Activated naive CD8-positive, alpha-beta T cell treated with anti-CD3 and anti-CD28 coated beads, Interleukin-2, amount 50 U/mL, for 16 hours (primary cell): ENCODE data around the gene FASTK.
A peak's percentile ranks its signal among the peaks of the same experiment; 100 is the strongest.

Experiments
- DNase-seq: peaks from one replicate; pipeline ENCODE4 v3.0.0-alpha.2; 2020; ENCODE audit warnings: low read depth, low spot score

FASTK gene, protein sequence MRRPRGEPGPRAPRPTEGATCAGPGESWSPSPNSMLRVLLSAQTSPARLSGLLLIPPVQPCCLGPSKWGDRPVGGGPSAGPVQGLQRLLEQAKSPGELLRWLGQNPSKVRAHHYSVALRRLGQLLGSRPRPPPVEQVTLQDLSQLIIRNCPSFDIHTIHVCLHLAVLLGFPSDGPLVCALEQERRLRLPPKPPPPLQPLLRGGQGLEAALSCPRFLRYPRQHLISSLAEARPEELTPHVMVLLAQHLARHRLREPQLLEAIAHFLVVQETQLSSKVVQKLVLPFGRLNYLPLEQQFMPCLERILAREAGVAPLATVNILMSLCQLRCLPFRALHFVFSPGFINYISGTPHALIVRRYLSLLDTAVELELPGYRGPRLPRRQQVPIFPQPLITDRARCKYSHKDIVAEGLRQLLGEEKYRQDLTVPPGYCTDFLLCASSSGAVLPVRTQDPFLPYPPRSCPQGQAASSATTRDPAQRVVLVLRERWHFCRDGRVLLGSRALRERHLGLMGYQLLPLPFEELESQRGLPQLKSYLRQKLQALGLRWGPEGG

GRCh38 chr7:151080522-151081169 is at the start of gene FASTK:
Gene FASTK (minus strand): TSS chr7:151080809. CDS start chr7:151080766, 43 bp downstream.
- peak; percentile 75 for DNase-seq

DNA sequence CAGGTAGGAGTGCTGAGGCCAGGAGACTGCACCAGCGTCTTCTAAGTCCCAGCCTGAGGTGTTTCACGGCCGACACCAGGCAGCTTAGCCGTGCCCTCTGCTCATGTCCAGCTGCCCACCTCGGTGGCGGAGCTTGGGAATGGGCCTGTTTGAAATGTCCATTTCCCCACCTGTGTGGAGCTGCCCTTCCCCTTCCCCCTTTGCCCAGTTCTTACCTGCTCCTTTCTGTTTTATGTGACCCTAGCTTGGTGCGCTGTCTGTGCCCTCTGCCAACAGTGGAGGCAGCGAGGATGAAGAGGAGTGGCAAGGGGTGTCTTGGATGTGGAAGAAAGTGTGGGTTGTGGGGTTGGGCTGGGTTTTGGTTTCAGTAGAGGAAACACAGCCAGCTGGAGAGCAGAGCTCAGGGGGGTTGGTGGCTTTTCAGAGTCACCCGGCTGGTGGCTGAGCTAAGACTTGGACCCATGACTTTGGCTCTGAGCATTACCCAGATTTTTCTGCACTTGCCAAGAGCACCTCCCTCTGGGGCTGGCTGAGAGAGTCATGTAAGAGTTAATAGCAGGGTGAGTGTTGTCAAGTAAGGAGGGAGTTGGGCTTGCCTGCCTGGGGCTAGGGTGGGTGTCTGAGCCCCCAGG is 49.5 kb upstream of the FASTK start:
- DNase-seq, result no peak

GRCh38 chr7:151129117-151129959 is 48.7 kb upstream of the FASTK start:
- no peak for DNase-seq

GRCh38 chr7:151128716-151129115 is 48.1 kb upstream of the FASTK start:
- no peak for DNase-seq

DNA sequence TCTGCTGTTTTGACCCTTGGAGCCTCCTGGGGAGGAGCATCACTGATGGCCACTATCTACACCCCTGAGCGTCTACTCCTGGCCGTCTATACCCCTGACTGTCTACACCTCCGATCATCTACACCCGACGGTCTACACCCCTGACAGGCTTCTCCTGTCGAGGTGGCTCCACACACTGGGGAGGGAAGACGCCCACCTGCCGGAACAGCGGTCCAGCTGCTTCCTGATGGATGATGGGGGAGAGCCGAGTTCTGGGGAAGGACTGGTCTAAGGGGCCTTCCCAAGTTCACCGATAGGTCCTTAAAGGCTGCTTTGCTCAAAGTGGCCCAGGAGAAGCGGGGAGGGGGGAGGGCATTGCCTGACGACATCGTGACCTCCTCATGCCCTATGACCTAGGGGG is 47.5 kb upstream of the FASTK start:
- DNase-seq, result no peak

GRCh38 chr7:151126491-151127137 is 46.0 kb upstream of the FASTK start:
- no peak for DNase-seq

- no peak for DNase-seq
Measured at GRCh38 chr7:151125846-151126481, 45.4 kb upstream of the FASTK start.

GRCh38 chr7:151125470-151125845 is 44.8 kb upstream of the FASTK start:
- DNase-seq, result no peak

- DNase-seq, result no peak
Measured at GRCh38 chr7:151124899-151125399, 44.3 kb upstream of the FASTK start.

DNA sequence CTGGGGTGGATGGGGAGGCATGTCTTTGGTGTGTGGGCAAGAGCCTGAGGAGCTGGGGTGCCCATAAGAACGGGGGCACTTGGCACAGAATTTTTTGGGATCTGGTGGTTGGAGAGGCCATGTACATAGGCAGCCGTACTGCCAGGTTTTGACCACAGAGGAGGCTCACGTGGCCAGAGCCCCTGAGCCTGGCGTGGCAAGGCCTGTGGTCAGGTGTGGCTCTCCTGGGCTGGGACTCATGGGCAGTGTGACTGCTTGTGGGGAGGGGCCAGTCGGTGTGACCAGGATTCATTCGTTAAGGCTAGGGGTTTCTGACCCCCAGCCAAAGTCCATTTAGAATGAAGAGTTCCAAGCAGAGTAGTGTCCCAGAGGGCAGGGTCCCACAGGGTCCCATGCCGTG is 43.9 kb upstream of the FASTK start:
- DNase-seq, result no peak

- DNase-seq, result peak; percentile 76
Measured at GRCh38 chr7:151123822-151124464, 43.3 kb upstream of the FASTK start.

GRCh38 chr7:151123158-151123821 is 42.7 kb upstream of the FASTK start:
- no peak for DNase-seq

DNA sequence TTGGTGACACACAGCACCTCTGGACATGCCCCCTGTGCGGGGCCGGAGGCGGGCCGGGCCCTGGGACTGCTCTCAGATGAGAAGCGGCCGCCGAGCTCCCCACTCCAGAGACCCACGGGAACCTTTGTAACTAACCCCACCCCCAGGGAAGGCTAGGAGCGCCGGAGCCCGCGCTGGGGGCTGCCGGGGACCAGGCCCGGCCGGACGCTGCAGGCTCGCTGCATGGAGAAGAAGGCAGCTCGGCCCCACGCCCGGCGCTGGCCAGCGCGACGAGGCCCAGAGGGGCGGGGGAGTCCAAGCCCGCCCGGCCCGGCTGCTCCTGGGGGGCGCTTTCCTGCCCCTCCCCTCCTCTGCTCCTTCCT is 42.2 kb upstream of the FASTK start:
- DNase-seq, result no peak

- DNase-seq, result no peak
Measured at GRCh38 chr7:151122276-151122675, 41.7 kb upstream of the FASTK start.

DNA sequence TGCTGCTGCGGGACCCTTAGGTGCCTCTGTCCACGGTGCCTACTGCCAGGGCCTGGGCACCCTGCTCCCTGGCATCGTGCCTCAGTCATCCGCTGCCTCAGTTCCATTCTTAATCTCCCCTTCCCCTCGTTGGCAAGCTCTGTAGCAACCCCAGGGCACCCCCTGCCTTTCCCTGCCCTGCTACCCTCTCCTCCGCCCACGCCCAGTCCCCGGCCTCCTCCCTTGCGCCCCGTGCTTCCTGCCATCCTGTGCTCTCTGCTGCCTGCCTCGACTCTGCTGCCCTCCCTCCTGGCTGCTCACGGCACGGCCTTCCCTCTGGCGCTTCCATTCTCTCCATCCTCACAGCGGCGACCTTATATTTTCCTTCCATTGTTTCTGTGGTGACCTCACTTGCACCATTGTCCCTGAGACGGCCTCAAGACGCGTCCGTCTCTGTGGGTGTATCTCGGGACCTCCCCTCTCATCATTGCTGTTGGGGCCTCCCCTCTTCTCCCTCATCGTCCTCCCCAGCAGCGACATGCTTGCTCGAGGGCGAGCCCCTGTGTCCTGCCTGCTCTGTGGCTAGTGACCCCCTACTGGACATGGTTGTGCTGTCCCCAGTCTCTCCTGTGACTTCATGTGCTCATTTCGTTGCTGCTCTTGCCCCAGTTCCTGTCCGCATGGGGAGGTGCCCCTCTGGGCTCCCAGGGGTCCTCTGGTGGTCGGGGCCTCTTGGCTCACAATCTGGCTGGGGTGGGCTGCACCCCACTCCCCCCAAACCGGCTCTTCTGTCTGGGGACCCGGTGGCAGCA is 41.0 kb upstream of the FASTK start:
- DNase-seq, result no peak

DNA sequence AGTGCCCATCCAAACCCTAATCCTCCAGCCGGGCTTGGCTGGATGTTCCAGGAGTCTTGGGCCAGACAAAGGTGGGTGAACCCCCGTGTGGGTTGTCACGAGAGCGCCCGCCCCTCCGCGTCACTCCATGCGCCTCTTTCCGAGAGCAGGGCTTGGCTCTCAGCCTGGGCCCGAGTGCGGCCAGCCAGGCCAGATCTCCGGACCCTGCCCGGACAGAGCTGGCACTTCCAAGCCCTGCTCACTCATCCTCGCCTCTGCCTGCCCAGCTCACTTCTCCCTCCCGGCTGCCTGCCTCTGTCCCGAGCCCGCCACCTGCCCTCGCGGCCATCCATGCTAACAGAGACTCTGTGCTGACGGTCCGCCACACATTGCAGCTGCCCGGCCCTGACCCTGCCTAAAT is 40.3 kb upstream of the FASTK start:
- no peak for DNase-seq

DNA sequence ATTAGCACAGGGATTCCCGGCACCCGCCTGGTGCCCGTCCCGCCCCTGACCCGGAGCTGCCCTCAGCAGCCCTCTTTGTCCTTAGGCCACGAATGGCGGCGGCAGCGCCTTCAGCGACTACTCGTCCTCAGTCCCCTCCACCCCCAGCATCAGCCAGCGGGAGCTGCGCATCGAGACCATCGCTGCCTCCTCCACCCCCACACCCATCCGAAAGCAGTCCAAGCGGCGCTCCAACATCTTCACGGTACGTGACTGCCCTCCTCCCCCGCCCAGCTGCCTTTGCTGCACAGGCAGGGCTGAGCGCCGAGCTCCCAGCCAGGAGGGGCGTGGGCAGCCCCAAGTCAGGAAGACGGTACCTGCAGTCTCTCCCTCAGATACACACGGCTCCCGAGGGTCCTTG is 39.3 kb upstream of the FASTK start:
- DNase-seq, result no peak

DNA sequence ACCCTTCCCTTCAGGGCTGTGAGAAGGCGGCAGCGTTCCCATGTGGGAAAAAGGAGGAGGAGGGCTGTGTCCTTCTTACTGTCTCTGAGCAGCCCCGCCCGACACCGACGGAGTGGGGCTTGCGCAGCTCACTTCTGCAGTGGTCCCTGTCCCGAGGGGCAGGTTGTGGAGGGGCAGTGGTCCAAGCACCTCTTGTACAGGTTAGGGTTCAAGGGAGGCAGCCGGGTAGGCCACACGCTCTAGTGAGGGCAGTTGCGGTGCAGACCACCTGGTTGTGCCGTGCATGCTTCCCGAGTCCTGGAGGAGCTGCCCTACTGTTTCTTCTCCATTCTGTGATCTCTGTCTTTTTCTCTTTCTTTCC is 38.4 kb upstream of the FASTK start:
- no peak for DNase-seq
